PFSK-1 (cell line): ENCODE measurements around the gene DUSP8.

ENCODE experiments used
- POLR2AphosphoS5 ChIP-seq: IDR thresholded peaks from 2 replicates; pipeline ENCODE4 v1.6.1; 2012; ENCODE audit warnings: low read depth, mild to moderate bottlenecking, control low read depth, low read length, moderate library complexity
- REST ChIP-seq, 2 experiments: IDR thresholded peaks; 2 replicates each; pipeline versions ENCODE4 v1.6.1 to v1.8.0; 2011 to 2012; ENCODE audit warnings: low read depth in 2 of 2, low read length in 2 of 2, control low read depth in 1 of 2, inconsistent platforms in 1 of 2, mild to moderate bottlenecking in 1 of 2, moderate library complexity in 1 of 2; ENCODE audit not compliant: insufficient read depth in 1 of 2
- SIN3A ChIP-seq: IDR thresholded peaks from 2 replicates; pipeline ENCODE4 v1.6.1; 2012; ENCODE audit warnings: mild to moderate bottlenecking, low read length, moderate library complexity, borderline replicate concordance; ENCODE audit not compliant: insufficient read depth
- TAF1 ChIP-seq: IDR thresholded peaks from 2 replicates; pipeline ENCODE4 v1.6.1; 2012; ENCODE audit warnings: low read length, control low read depth, borderline replicate concordance; ENCODE audit not compliant: insufficient read depth

- no peak for TF ChIP-seq TAF1
- TF ChIP-seq POLR2AphosphoS5, result no peak
- TF ChIP-seq REST (IDR thresholded peaks at IDR 0.05; ENCODE audit: insufficient read depth in 1 of 2, low read depth in 2 of 2, low read length in 2 of 2), result no peak
- TF ChIP-seq SIN3A, result no peak
Observed at GRCh38 chr11:1592628-1593027, 20.6 kb upstream of the DUSP8 start.
